ENCODE data around the gene GFOD1. TPM values are rescaled to one million over a fixed set of nuclear protein-coding genes. Genes with fewer than 3 reads are reported as not detected.

GFOD1 gene
- total RNA-seq, 1 donor from 2014 or later: 51.6 TPM

DNA sequence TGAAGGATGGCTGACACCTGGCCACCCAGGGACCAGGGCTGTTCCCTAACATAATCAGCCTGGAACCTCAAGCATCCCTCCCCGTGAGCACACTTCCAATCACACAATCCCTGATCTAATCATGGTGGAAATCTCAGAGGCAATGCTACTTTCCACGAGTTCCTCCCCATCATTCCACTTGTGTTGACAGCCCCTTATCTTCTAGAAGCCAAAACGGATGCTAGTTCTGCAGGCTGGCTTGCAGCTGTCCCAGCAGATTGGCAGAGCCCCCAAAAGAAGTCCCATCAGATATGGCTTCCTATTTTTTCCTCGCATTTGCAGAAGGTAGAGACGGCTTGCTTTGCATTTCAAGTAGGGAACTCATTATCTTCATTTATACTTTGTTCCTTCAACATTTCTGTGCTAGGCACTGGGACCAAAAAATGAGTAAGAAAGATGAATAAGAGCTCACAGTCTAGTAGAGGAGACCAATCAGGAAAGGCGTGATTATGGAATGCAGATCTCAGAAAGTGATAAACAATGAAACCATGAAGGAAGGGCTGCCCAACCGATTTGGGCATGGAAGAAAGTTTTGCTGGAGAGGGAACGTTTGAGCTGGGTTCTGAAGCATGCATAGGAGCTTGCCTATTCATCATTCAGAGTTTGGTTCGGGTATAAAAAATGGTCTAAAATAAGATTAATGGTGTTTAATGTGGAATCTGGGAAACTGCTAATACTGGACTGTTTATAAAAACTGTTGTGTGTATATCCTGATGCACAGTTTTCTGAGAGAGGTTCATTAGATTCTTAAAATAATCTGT lies 114.5 kb downstream of the GFOD1 start:
- H3K4me1 ChIP-seq: peaks cover 53% of the 10 kb centered on the region
- peaks cover 6% of the 10 kb centered on the region for H3K36me3 ChIP-seq
- TF ChIP-seq CTCF (IDR thresholded peaks at IDR 0.05; ENCODE audit: borderline replicate concordance): no peak
- intact Hi-C loops (cut with micrococcal nuclease): no loop called here
- no peaks in the 10 kb centered on the region for H3K27me3 ChIP-seq (ENCODE audit: low read depth)
- H3K9me3 ChIP-seq (replicated peaks): no peaks in the 10 kb centered on the region
- DNase-seq: no peak
- H3K27ac ChIP-seq (replicated peaks): peak overlapping the region; percentile 40
- H3K4me3 ChIP-seq: no peak overlapping the region

DNA sequence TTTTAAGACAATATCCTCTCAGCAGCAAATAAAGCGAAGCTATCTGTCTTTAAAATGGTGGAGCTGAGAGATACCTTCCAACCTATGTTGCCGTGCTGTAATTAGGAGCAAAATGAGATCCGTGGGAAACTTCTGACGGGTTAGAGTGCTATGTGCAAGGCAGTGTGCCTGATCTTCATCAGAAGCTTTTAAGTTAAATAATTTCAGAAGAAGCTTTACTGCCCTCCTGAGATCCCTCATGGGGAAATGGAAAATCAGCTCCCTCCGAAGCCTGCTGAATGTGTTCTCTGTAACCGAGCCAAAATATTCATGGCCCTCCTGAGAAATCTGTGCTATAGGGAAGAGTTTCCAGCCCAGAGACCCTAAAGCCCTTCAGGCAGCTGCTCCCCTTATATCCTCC lies 115.3 kb downstream of the GFOD1 start:
- TF ChIP-seq CTCF (IDR thresholded peaks at IDR 0.05; ENCODE audit: borderline replicate concordance): no peak
- DNase-seq: no peak
- Histone ChIP-seq H3K27me3 (ENCODE audit: low read depth) (no peaks in the 10 kb centered on the region), H3K4me1 (peaks cover 61% of the 10 kb centered on the region), H3K9me3 (replicated peaks) (no peaks in the 10 kb centered on the region), H3K27ac (replicated peaks) (no peak overlapping the region), H3K4me3 (no peak overlapping the region), H3K36me3 (peaks cover 2% of the 10 kb centered on the region)
- intact Hi-C loops (cut with micrococcal nuclease): no loop called here

DNA sequence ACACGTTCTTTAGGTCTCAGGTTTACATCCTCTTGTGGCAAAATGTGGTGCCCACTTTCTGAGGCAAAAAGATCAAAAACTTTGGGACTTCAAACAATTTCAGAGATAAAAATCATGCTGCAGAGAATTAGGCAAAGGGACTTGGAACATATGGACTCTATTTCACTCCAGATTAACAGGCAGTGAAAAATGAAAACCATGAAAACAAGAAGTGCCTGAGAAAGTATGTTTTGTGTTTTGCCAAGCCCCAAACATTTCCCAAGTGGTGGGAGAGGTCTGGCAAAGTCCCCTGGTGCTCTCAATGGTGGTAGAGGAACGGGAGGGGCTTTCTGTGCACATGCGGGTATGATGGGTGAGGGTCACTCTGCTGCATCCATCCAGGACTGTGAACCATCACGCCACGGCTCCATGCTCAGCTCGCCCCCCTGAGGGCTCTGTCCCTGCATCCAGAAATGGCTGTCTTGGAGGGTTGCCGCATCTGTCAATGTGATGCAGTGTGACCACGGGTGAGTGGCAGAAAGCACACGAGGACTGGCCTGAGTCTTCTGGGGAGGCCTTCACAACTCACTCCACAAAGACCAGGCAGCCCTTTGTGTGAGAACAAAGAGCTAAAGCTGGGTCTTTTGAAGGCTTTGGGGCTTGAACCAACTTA lies 115.9 kb downstream of the GFOD1 start:
- DNase-seq: no peak
- no peak for TF ChIP-seq CTCF (IDR thresholded peaks at IDR 0.05; ENCODE audit: borderline replicate concordance)

GRCh38 chr6:13370623-13371022 lies 116.8 kb downstream of the GFOD1 start:
- H3K9me3 ChIP-seq (replicated peaks): no peaks in the 10 kb centered on the region
- peaks cover 61% of the 10 kb centered on the region for H3K4me1 ChIP-seq
- intact Hi-C loops (cut with micrococcal nuclease): no loop called here

More for the DNA sequence above, 115.9 kb downstream of the GFOD1 start:
- Histone ChIP-seq H3K4me1 (peaks cover 61% of the 10 kb centered on the region), H3K9me3 (replicated peaks) (no peaks in the 10 kb centered on the region), H3K4me3 (no peak overlapping the region), H3K27me3 (ENCODE audit: low read depth) (no peaks in the 10 kb centered on the region), H3K27ac (replicated peaks) (no peak overlapping the region), H3K36me3 (no peaks in the 10 kb centered on the region)
- intact Hi-C loops (cut with micrococcal nuclease): no loop called here

DNA sequence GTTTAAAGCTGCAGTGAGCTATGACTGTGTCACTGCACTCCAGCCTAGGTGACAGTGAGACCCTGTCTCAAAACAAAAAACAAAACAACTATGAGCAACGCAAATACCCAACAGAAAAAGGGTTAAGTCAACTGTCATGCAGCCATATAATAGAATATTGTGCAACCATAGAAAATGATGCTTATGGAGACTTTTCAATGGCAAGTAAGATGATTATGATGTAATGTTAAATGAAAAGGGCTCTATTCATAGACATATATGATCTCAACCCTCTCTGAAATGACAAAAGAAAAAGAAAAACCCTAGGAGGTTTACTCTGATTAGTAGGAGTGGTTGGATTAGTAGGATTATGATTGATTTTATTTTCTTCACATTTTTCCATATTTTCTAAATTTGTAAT lies 117.8 kb downstream of the GFOD1 start:
- H3K9me3 ChIP-seq (replicated peaks): no peaks in the 10 kb centered on the region
- peaks cover 69% of the 10 kb centered on the region for H3K4me1 ChIP-seq
- no peak overlapping the region for H3K27ac ChIP-seq (replicated peaks)
- no peak for DNase-seq
- H3K27me3 ChIP-seq (ENCODE audit: low read depth): no peaks in the 10 kb centered on the region
- intact Hi-C loops (cut with micrococcal nuclease): no loop called here
- TF ChIP-seq CTCF (IDR thresholded peaks at IDR 0.05; ENCODE audit: borderline replicate concordance): no peak
- H3K4me3 ChIP-seq: no peak overlapping the region
- peaks cover 13% of the 10 kb centered on the region for H3K36me3 ChIP-seq

More at GRCh38 chr6:13370623-13371022, 116.8 kb downstream of the GFOD1 start:
- Histone ChIP-seq H3K27ac (replicated peaks) (no peak overlapping the region), H3K27me3 (ENCODE audit: low read depth) (no peaks in the 10 kb centered on the region), H3K36me3 (peaks cover 2% of the 10 kb centered on the region), H3K4me3 (no peak overlapping the region)
- no peak for DNase-seq
- no peak for TF ChIP-seq CTCF (IDR thresholded peaks at IDR 0.05; ENCODE audit: borderline replicate concordance)
